ENCODE measurements around the gene DNASE1L3.

The DNASE1L3 gene, protein sequence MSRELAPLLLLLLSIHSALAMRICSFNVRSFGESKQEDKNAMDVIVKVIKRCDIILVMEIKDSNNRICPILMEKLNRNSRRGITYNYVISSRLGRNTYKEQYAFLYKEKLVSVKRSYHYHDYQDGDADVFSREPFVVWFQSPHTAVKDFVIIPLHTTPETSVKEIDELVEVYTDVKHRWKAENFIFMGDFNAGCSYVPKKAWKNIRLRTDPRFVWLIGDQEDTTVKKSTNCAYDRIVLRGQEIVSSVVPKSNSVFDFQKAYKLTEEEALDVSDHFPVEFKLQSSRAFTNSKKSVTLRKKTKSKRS

DNA sequence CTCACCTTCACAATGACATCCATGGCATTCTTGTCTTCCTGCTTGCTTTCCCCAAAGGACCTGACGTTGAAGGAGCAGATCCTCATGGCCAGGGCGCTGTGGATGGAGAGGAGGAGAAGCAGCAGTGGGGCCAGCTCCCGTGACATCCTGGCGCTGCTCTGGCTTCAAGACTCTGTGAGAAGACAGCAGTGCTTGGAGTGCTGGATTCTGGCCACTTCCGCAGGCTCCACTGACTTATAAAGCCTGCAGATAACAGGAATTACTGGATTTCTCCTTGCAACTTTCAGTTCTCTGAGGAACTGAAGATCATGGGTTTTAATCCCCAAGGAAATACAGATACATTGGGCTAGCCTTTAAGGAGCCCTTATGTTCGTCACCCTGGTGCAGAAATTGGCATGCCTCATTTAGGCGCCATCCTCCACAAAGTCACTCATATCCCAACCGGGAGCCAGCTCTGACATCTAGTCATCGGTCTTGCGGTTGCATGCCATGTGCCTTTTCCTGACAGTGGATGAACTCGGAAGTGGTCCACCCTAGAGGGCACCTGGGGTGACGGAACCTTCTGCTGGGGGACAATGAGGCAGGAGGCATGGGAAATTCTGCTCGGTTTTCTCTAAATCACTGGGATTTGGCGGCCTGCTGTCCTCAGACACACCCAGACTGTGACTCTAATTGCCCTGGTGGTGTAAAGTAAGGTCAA, at the start of gene DNASE1L3:
Gene DNASE1L3, minus strand, starts transcription at position 212 of the 700 bp plus-strand sequence. Its CDS starts 66 bp downstream, at position 146.
- TF ChIP-seq, protein P1, sequence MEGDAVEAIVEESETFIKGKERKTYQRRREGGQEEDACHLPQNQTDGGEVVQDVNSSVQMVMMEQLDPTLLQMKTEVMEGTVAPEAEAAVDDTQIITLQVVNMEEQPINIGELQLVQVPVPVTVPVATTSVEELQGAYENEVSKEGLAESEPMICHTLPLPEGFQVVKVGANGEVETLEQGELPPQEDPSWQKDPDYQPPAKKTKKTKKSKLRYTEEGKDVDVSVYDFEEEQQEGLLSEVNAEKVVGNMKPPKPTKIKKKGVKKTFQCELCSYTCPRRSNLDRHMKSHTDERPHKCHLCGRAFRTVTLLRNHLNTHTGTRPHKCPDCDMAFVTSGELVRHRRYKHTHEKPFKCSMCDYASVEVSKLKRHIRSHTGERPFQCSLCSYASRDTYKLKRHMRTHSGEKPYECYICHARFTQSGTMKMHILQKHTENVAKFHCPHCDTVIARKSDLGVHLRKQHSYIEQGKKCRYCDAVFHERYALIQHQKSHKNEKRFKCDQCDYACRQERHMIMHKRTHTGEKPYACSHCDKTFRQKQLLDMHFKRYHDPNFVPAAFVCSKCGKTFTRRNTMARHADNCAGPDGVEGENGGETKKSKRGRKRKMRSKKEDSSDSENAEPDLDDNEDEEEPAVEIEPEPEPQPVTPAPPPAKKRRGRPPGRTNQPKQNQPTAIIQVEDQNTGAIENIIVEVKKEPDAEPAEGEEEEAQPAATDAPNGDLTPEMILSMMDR (IDR thresholded peaks at IDR 0.05; ENCODE audit: extremely low read depth, missing control alignments) = no peak
- no peak for DNase-seq (ENCODE audit: low spot score)

DNA sequence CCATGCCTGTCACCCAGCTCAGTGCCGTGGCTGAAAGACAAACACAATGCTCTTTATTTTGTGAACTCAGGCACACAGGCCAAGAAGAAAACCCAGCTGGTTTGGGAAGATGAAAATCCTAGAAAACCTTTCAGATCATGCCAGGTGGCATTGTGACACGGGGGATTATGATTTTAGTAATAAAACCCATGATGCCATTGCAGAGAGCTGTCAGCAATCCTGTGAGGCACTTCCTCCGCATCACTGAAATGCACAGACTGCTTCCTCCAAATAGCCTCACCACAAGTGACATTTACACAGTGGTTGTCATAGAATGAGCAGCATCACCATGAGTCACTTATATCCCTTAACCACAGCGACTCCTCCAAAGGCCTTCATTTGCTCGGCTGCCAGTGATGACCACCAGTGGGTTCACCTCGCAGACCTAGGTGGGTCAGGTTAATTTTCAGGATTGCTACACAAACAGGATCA, 49.5 kb upstream of the DNASE1L3 start:
- TF ChIP-seq, protein P1 (IDR thresholded peaks at IDR 0.05; ENCODE audit: extremely low read depth, missing control alignments) = no peak
- DNase-seq (ENCODE audit: low spot score) = no peak

DNA sequence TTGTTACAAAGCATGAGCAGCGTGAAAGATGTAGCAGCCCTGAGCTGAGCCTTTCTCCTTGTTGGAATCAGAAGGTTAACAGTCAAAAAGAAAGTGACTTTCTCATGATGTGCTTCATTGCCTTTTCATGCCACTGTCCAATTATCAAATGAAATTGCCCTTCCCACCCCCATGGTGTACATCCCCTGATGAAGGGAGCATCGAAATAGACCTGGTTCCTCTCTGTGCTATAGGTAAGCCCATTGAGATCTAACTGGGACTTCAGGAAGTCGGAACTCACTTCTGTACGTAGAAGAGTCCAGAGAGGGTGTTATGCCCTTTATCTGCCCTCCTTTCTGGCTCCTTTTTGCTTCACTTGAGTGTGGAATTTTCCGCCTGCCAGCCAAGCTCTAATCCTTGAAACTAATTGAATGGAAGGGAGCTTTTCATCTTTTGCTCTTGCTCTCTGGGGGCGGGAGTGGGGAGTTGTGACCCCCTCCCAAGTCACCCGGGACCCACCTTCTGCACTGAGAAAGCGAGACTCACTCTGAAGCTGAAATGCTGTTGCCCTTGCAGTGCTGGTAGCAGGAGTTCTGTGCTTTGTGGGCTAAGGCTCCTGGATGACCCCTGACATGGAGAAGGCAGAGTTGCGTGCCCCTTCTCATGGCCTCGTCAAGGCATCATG, 47.8 kb upstream of the DNASE1L3 start:
- DNase-seq (ENCODE audit: low spot score) = no peak
- TF ChIP-seq, protein P1 (IDR thresholded peaks at IDR 0.05; ENCODE audit: extremely low read depth, missing control alignments) = no peak

DNA sequence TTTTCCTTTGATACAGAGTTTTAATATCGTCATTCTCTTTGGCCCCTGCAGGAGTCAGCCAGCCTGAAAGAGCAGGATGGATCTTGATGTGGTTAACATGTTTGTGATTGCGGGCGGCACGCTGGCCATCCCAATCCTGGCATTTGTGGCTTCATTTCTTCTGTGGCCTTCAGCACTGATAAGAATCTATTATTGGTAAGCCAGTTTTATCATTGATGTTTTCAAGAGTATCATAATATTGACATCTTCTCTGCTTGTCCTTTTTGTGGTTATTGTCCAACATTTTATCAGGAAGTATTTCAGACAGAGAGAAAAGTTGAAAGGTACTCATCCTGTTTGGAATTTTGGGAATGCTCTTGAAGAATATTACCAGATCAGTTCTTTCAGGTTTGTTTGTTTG, 45.7 kb upstream of the DNASE1L3 start:
- TF ChIP-seq, protein P1 (IDR thresholded peaks at IDR 0.05; ENCODE audit: extremely low read depth, missing control alignments) = no peak
- DNase-seq (ENCODE audit: low spot score) = no peak

DNA sequence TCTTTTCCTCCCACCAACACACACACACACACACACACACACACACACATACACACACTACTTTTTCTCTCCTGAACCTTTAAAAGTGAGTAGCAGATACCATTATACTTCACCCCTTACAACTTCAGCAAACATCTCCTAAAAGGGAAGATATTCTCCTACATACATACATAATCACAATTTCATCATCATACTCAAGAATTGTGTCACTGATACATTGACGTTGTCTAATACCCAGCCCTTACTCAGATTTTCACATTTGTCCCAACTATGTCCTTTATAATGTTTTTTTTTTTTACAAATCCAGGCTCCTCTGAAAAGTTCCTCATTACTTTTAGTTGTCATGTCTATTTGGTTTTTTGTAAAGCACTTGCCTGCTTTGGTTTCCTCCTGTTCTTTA, 45.3 kb upstream of the DNASE1L3 start:
- no peak for DNase-seq (ENCODE audit: low spot score)
- TF ChIP-seq, protein P1 (IDR thresholded peaks at IDR 0.05; ENCODE audit: extremely low read depth, missing control alignments) = no peak

DNA sequence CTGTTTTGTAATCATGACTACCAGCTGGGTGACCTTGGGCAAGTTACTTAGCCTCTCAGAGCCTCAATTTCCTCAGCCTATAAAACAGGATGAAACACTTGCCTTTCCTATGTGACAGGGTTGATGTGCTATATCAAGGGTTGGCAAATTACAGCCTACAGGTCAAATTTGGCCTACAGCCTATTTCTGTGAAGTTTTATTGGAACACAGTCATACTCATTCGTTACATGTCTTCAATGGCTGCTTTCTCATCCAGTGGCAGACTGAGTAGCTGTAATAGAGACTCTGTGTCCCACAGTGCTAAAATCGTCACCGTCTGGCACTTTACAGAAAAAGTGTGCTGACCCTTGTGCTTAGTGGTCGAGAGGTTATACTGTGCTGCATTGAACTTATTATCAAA, 43.4 kb upstream of the DNASE1L3 start:
- TF ChIP-seq, protein P1 (IDR thresholded peaks at IDR 0.05; ENCODE audit: extremely low read depth, missing control alignments) = no peak
- DNase-seq (ENCODE audit: low spot score) = no peak

DNA sequence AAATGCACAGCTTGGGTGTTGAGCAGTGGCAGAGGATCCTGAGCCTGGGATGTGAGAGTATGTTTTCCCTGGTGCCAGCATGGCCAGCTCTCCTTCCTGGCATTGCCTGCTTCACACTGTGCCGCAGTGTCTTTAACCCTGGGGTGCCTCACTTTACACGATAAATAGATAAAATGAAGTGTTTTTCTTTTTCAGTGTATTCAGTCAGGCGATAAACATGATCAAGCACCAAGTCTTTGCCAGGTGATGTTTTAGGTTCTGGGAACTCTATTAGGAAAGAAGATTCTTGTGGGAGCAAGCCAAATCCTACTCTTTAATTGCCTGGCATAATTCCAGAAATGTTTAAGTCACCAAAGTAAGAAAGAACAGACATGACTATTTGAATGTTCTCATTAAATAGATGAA, 40.9 kb upstream of the DNASE1L3 start:
- TF ChIP-seq, protein P1 (IDR thresholded peaks at IDR 0.05; ENCODE audit: extremely low read depth, missing control alignments) = no peak
- no peak for DNase-seq (ENCODE audit: low spot score)

All from GM20000 (cell line).